Measurements from ENCODE around the gene ARHGEF19.

DNA sequence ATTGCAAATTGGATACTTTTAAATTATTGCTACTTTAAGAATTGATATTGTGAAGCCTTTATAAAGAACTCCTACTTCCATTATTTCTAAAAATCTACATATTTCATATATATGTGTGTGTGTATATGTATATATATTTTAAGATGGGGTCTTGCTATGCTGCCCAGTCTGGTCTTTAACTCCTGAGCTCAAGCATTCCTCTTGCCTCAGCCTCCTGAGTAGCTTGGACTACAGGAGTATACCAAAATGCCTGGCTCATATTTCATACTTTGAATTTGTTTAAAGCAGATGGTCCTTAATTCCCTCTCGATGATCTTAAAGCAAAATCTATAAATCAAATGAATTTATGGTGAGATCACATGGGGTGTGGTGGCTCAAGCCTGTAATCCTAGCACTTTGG is 49.6 kb upstream of the ARHGEF19 start:
- TF ChIP-seq, protein P1, sequence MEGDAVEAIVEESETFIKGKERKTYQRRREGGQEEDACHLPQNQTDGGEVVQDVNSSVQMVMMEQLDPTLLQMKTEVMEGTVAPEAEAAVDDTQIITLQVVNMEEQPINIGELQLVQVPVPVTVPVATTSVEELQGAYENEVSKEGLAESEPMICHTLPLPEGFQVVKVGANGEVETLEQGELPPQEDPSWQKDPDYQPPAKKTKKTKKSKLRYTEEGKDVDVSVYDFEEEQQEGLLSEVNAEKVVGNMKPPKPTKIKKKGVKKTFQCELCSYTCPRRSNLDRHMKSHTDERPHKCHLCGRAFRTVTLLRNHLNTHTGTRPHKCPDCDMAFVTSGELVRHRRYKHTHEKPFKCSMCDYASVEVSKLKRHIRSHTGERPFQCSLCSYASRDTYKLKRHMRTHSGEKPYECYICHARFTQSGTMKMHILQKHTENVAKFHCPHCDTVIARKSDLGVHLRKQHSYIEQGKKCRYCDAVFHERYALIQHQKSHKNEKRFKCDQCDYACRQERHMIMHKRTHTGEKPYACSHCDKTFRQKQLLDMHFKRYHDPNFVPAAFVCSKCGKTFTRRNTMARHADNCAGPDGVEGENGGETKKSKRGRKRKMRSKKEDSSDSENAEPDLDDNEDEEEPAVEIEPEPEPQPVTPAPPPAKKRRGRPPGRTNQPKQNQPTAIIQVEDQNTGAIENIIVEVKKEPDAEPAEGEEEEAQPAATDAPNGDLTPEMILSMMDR (IDR thresholded peaks at IDR 0.05; ENCODE audit: insufficient read depth, low read length): no peak
- TF ChIP-seq, protein P2, sequence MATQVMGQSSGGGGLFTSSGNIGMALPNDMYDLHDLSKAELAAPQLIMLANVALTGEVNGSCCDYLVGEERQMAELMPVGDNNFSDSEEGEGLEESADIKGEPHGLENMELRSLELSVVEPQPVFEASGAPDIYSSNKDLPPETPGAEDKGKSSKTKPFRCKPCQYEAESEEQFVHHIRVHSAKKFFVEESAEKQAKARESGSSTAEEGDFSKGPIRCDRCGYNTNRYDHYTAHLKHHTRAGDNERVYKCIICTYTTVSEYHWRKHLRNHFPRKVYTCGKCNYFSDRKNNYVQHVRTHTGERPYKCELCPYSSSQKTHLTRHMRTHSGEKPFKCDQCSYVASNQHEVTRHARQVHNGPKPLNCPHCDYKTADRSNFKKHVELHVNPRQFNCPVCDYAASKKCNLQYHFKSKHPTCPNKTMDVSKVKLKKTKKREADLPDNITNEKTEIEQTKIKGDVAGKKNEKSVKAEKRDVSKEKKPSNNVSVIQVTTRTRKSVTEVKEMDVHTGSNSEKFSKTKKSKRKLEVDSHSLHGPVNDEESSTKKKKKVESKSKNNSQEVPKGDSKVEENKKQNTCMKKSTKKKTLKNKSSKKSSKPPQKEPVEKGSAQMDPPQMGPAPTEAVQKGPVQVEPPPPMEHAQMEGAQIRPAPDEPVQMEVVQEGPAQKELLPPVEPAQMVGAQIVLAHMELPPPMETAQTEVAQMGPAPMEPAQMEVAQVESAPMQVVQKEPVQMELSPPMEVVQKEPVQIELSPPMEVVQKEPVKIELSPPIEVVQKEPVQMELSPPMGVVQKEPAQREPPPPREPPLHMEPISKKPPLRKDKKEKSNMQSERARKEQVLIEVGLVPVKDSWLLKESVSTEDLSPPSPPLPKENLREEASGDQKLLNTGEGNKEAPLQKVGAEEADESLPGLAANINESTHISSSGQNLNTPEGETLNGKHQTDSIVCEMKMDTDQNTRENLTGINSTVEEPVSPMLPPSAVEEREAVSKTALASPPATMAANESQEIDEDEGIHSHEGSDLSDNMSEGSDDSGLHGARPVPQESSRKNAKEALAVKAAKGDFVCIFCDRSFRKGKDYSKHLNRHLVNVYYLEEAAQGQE (IDR thresholded peaks at IDR 0.05; ENCODE audit: insufficient replicate concordance, low read depth): no peak
- TF ChIP-seq POLR2AphosphoS5 (IDR thresholded peaks at IDR 0.05; ENCODE audit: low read depth) (no peak), GABPA (IDR thresholded peaks at IDR 0.05; ENCODE audit: low read depth) (no peak), SPI1 (IDR thresholded peaks at IDR 0.05; ENCODE audit: borderline replicate concordance, low read depth) (no peak)
